Cardiac fibroblast (primary cell): ENCODE results near the gene TBL2.
"Not testable (repeated sequence)": the region's sequence is repeated elsewhere in the genome, so short reads cannot be mapped to it uniquely, and the experiment has no call there.

Experiments used
- DNase-seq, 2 donors: peaks; one replicate each; pipeline versions ENCODE4 v3.0.0 to v3.0.0-alpha.2; 2010; ENCODE audit warnings: low read depth in 2 of 2
- H3K4me3 ChIP-seq, 2 donors: replicated peaks in 1 of 2; 1 replicate in 1 of 2; 2 replicates in 1 of 2; pipeline ENCODE4 v1.5.1; 2011; ENCODE audit warnings: low read depth in 2 of 2, low read length in 2 of 2, mild to moderate bottlenecking in 2 of 2, moderate library complexity in 1 of 2
- TF ChIP-seq, protein P1 (sequence below): IDR thresholded peaks from one replicate; pipeline ENCODE4 v1.5.1; 2011; ENCODE audit warnings: low read depth, mild to moderate bottlenecking, low read length, inconsistent platforms

The TBL2 gene

DNA sequence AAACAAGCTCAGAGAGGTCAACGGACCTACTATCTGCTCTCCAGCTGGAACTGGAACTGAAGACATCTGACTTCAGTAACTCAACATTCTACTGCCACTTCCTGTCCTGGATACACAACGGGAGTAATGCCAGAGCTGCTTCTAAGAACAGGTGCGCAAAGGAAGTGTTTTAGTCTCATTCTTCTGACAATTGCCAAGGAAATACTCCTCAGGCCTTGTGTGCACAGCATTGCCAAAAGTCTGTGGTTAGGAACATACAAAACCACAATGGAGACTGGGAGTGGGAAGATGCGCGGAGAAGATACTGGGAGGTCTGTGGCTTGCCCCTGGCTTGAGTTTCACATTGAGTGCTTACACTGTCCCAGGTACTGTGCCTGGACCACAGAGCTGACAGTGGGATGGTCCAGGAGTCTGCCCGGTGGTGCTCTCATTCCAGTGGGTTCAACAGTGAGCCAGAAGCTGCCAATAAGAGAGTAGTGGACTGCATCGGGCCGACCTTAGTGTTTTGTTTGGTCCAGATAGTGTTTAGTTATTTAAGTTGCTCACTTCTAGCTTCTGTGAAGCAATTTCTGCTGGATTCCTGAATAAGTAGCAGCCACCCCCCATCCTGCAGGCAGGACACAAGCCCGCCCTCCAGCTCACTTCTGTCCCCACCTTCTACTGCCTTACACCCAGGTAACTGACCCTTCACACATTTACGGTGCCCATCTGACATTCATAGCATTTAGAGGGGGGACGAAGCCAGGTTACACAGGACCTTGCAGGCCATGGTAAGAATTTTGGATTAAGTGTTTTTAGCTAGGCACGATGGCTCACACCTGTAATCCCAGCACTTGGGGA is 10.3 kb downstream of the TBL2 start:
- TF ChIP-seq, protein P1, sequence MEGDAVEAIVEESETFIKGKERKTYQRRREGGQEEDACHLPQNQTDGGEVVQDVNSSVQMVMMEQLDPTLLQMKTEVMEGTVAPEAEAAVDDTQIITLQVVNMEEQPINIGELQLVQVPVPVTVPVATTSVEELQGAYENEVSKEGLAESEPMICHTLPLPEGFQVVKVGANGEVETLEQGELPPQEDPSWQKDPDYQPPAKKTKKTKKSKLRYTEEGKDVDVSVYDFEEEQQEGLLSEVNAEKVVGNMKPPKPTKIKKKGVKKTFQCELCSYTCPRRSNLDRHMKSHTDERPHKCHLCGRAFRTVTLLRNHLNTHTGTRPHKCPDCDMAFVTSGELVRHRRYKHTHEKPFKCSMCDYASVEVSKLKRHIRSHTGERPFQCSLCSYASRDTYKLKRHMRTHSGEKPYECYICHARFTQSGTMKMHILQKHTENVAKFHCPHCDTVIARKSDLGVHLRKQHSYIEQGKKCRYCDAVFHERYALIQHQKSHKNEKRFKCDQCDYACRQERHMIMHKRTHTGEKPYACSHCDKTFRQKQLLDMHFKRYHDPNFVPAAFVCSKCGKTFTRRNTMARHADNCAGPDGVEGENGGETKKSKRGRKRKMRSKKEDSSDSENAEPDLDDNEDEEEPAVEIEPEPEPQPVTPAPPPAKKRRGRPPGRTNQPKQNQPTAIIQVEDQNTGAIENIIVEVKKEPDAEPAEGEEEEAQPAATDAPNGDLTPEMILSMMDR, result no peak
- H3K4me3 ChIP-seq, result no peak overlapping the region
- peak in 1 of 2 donors; percentile 18 for DNase-seq

DNA sequence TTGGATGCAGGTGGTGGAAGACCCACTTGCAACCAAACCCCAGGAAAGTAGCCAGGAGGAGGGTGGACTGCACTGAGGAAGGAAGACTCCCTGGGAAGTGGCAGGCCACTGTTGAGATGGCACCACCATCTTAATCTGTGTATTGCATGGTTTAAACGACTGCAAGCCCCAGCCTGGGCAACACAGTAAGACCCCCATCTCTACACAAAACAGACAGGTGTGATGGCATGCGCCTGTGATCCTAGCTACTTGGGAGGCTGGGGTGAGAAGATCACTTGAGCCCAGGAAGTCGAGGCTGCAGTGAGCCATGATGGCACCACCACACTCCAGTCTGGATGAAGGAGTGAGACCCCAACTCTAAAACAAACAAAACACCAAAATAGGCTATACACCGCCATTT is 11.2 kb downstream of the TBL2 start:
- TF ChIP-seq, protein P1, result no peak
- H3K4me3 ChIP-seq, result no peak overlapping the region
- no peak for DNase-seq

DNA sequence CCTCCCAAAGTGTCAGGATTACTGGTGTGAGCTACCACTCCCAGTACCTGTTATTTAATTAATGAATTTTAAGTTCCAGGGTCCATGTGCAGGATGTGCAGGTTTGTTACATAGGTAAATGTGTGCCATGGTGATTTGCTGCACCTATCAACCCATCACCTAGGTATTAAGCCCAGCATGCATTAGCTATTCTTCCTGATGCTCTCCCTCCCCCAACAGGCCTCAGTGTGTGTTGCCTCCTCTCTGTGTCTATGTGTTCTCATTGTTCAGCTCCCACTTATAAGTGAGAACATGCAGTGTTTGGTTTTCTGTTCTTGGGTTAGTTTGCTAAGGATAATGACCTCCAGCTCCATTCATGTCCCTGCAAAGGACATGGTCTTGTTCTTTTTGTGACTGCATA is 11.9 kb downstream of the TBL2 start:
- H3K4me3 ChIP-seq, DNase-seq: not testable (repeated sequence)

DNA sequence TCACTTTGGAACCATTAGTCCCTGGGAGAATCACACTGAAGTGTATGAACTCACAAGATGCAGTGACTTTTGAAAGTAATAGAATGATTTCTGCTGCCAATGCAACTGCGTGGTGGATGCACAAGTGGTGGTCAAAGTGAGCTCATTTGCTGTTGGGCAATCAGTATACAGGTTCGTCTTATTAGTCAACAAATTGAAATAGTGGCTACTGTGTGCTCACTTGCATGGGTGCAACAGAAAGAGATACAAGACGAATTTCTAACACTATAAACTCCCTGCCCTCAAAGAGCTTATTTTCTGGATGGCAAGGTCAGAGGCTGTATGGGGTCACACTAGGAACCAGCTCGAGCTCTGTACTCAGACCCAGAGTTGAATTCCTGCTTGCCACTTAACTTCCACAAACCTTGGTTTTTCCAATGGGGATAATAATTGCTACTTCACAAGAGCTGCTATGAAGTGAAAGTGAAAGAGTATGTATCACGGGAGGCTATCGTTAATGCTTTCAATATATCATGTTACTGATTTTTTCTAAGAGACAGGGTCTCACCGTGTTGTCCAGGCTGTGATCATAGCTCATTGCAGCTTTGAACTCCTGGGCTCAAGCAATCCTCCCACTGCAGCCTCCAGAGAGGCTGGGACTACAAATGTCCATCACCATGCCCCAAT is 12.6 kb downstream of the TBL2 start:
- no peak overlapping the region for H3K4me3 ChIP-seq
- TF ChIP-seq, protein P1, result no peak
- DNase-seq, result peak in 1 of 2 donors; percentile 20

DNA sequence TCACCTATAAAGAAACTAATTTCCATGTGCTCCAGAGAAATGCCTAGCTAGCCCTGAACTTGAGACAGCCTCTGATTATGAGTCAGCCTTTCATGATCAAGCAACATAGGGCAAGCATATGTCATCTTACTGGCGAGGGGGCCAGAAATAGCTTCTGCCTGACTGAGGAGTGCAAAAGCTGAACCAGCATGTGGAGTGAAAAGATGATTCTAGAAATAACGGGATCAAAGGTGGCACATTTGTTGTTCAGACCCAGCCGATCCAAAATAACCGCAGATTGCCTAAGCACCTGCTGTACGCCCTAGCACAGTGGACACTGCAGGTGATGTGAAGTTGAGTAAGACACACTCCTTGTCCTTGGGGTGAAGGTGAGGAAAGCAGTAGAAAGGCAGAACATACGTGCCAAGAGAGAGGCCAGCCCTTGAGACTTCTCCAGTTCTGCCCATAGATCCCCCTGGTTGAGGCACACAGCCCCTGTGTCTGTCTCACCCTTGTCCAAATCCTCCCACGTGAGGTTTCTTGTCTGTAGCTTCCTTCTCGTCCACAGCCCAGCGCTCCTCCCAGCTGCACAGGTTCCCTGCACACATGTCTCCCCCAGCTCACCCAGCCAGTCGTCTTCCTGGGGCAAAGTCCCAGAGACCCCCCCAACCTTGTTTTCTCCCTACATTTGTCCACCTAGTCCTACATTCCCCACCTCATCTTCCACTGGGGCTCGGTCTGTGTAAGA is 18.1 kb downstream of the TBL2 start:
- DNase-seq, result peak; percentile 66 to 85
- no peak overlapping the region for H3K4me3 ChIP-seq
- TF ChIP-seq, protein P1, result no peak

DNA sequence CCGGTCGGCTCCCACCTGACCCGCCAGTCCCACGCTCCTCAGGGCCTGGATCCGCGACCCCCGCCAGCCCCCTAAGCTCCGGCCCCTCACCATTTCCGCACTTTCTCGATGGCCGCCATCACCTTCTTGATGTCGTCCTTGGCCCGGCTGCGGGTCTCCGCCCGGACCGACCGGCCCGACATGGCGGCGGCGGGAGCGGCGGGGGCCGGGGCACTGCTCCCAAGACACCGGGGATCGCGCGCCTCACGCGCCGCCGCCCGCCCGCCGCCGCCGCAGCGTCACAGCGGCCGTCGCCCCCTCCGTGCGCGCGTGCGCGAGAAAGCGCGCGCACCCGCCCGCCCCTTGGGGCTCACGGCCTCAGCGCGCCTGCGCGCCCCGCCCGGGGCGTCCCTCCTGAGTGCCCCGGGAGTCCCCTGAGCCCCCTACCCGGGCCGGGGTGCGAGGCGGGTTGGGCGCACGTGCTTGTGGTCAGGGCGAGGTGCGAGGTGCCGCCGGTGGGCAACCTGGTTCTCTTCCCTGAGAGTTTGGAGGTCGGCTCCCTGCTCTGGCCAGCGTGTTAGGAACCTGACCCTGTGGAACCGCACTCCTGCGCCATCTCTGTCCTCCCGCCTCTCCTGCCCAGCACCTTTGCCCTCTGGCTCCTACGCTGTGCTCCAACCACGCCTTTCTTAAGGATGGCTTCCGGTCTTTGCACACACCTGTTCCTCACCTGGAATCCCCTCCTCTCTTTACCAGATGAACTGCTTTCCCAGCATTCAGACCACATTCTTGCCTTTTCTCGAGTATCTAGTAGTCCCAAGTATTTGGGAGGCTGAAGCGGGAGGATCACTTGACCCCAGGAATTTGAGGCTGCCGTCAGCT is 20.8 kb downstream of the TBL2 start, which contains the start of gene BCL7B:
Gene BCL7B, minus strand, starts transcription at position 294 of the 861 bp plus-strand sequence. Its CDS starts 112 bp downstream, at position 182.
- peak; percentile 59 to 70 for DNase-seq
- TF ChIP-seq, protein P1, result no peak
- H3K4me3 ChIP-seq, result peak within 1 kb of the TSS; percentile 75 to 87
